WTC11 (cell line): ENCODE data around the gene PPFIBP2. TPM values are rescaled to one million over a fixed set of nuclear protein-coding genes. Genes with fewer than 3 reads are reported as not detected.

ENCODE experiments used
- E2F1 ChIP-seq: sonication (generic); formaldehyde crosslinking; IDR thresholded peaks from 2 replicates; pipeline ENCODE4 v1.8.0; 2022; ENCODE audit warnings: mild to moderate bottlenecking, missing genetic modification reagents
- ETV6 ChIP-seq: sonication (generic); formaldehyde crosslinking; IDR thresholded peaks from 2 replicates; pipeline ENCODE4 v1.8.1; 2022; ENCODE audit warnings: mild to moderate bottlenecking, missing genetic modification reagents
- JAZF1 ChIP-seq: fragments of 250-450 bp; sonication (Bioruptor Pico); IDR thresholded peaks from 2 replicates; pipeline ENCODE4 v1.9.0; 2021; ENCODE audit warnings: moderate library complexity, mild to moderate bottlenecking, inconsistent platforms
- MXD4 ChIP-seq: fragments of 250-450 bp; sonication (Bioruptor Pico); IDR thresholded peaks from 2 replicates; pipeline ENCODE4 v1.8.0; 2021; ENCODE audit warnings: mild to moderate bottlenecking, moderate library complexity, borderline replicate concordance
- OVOL2 ChIP-seq: fragments of 250-450 bp; sonication (Bioruptor Pico); IDR thresholded peaks from 2 replicates; pipeline ENCODE4 v1.9.0; 2021; ENCODE audit warnings: mild to moderate bottlenecking, borderline replicate concordance
- SMAD4 ChIP-seq: sonication (generic); formaldehyde crosslinking; IDR thresholded peaks from 2 replicates; pipeline ENCODE4 v1.8.0; 2022; ENCODE audit warnings: mild to moderate bottlenecking, missing genetic modification reagents
- total RNA-seq: library from RNA; stranded (reverse); gene quantifications from 3 replicates; pipeline ENCODE4 v1.2.3, GENCODE V29; 2021
- TF ChIP-seq, protein P1 (sequence below): sonication (generic); formaldehyde crosslinking; IDR thresholded peaks from 2 replicates; pipeline ENCODE4 v1.8.0; 2022; ENCODE audit warnings: mild to moderate bottlenecking, missing genetic modification reagents

The PPFIBP2 gene
- total RNA-seq, 1 experiment from 2014 or later: 21.4 TPM

DNA sequence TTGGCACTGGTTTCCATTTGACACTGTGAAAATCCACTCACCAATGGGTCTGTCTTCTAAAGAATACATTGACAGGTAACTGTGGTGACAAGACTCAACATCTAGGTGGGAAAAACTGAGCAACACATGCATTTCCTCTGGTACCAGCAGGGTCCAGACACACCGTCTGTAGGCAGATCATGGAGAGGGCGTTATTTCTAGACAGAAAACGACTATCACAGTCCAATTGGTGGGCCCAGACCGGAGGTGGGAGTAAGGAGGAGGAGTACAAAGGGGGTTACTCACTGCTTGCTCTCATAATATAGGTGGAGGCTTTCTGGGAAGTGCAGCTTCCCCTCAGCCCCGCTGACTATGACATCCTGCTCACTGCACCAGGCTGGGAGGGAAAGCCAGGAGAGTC, 182.6 kb downstream of the PPFIBP2 start (continued):
- TF ChIP-seq E2F1 (CRISPR knock-in tag): no peak
- TF ChIP-seq OVOL2: no peak
- no peak for TF ChIP-seq SMAD4 (CRISPR knock-in tag)
- TF ChIP-seq ETV6 (CRISPR knock-in tag): no peak
- TF ChIP-seq, protein P1, sequence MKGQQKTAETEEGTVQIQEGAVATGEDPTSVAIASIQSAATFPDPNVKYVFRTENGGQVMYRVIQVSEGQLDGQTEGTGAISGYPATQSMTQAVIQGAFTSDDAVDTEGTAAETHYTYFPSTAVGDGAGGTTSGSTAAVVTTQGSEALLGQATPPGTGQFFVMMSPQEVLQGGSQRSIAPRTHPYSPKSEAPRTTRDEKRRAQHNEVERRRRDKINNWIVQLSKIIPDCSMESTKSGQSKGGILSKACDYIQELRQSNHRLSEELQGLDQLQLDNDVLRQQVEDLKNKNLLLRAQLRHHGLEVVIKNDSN (CRISPR knock-in tag): no peak
- TF ChIP-seq MXD4 (CRISPR knock-in tag): no peak
- no peak for TF ChIP-seq JAZF1 (CRISPR knock-in tag)

Other genes starting within 250 kb of the PPFIBP2 start
- gene OLFML1, start 28.5 kb upstream of the PPFIBP2 start, total RNA-seq: 0.16 to 0.18 TPM in 2 of 3 replicates, not detected in the other
- gene CYB5R2, start 159.5 kb downstream of the PPFIBP2 start, total RNA-seq: 36.6 to 40.3 TPM (median 36.8 TPM) in 3 replicates
- 0.57 TPM in 1 of 3 replicates, not detected in the others for gene OVCH2, start 192.5 kb downstream of the PPFIBP2 start, total RNA-seq